Activated B cell treated with CpG ODN at 0.5 μM for 24 hours (primary cell): ENCODE measurements around the gene JMJD4. TPM values are rescaled to one million over a fixed set of nuclear protein-coding genes. Genes with fewer than 3 reads are reported as not detected.

Source experiments
- ATAC-seq: fragments of 200-7000 bp; cut with Tn5 transposase; one replicate; pipeline ENCODE4 v1.10.0; 2021; ENCODE audit warnings: low read depth, mild to moderate bottlenecking, moderate library complexity
- CTCF ChIA-PET: fragments of 350-600 bp; sonication (Branson Sonifier 250); formaldehyde crosslinking; loops from one replicate; lab custom pipeline; 2021; ENCODE audit warnings: antibody characterized with exemption; lab: Charles Lee
- POLR2A ChIA-PET: fragments of 350-600 bp; sonication (Branson Sonifier 250); formaldehyde crosslinking; loops from one replicate; lab custom pipeline; 2021; ENCODE audit warnings: antibody characterized with exemption; lab: Charles Lee
- DNase-seq: peaks from one replicate; pipeline ENCODE4 v3.0.0; 2022
- H3K27ac Mint-ChIP-seq: one replicate; pipeline ENCODE4 v1.8.0; 2020; ENCODE audit warnings: mixed read lengths
- H3K27me3 Mint-ChIP-seq: one replicate; pipeline ENCODE4 v1.8.0; 2021; ENCODE audit warnings: mixed read lengths
- H3K36me3 Mint-ChIP-seq: one replicate; pipeline ENCODE4 v1.8.0; 2021; ENCODE audit warnings: low read depth, mixed read lengths
- H3K4me1 Mint-ChIP-seq: one replicate; pipeline ENCODE4 v1.8.0; 2021; ENCODE audit warnings: mixed read lengths
- H3K4me3 Mint-ChIP-seq: one replicate; pipeline ENCODE4 v1.8.0; 2020; ENCODE audit warnings: mild to moderate bottlenecking, mixed read lengths
- H3K9me3 Mint-ChIP-seq: one replicate; pipeline ENCODE4 v1.8.0; 2020; ENCODE audit warnings: mixed read lengths
- intact Hi-C: fragments of 100-400 bp; cut with micrococcal nuclease; formaldehyde crosslinking; loops from one replicate; pipeline ENCODE4 v1.15.1; 2024
- total RNA-seq: library from RNA; stranded (reverse); gene quantifications from 2 replicates; pipeline ENCODE4 v1.2.3, GENCODE V29; 2022
- TF ChIP-seq, protein P1 (sequence below): fragments of 200-600 bp; IDR thresholded peaks from one replicate; pipeline ENCODE4 v1.8.0; 2022; ENCODE audit warnings: antibody characterized with exemption, mild to moderate bottlenecking

JMJD4 gene
- total RNA-seq, 1 donor from 2014 or later = 26.7 TPM

DNA sequence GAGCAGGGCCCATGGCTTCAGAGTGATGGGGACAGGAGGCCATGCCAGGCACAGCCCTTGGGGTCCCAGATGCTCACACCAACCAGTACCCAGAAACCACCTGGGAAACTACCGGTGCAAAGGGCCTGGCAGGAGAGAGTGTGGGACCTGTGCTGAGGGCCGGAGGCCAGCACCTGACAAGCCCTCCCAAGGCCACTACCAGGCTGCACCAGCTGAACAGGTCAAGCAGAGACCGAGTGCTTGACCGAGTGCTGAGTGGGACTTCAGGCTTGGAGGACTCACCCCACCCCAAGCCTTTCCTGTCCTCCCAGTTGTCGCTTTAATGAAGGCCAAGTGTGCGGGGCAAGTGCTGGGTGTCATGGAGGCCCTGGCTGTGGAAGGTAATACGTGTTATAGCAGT is 36.7 kb upstream of the JMJD4 start:
- H3K9me3 Mint-ChIP-seq = no peaks in the 10 kb centered on the region
- peaks cover 58% of the 10 kb centered on the region for H3K36me3 Mint-ChIP-seq
- ChIA-PET CTCF (no interaction called here), POLR2A (interaction anchor here (0.6 kb wide), 1 partner anchor 27 kb away, joined by 4 read pairs; no protein-coding TSS in a partner anchor)
- H3K27ac Mint-ChIP-seq = no peak overlapping the region
- DNase-seq = no peak
- no peak for ATAC-seq
- H3K4me1 Mint-ChIP-seq = peaks cover under 1% of the 10 kb centered on the region
- H3K27me3 Mint-ChIP-seq = no peaks in the 10 kb centered on the region
- intact Hi-C loops = no loop called here
- TF ChIP-seq, protein P1, sequence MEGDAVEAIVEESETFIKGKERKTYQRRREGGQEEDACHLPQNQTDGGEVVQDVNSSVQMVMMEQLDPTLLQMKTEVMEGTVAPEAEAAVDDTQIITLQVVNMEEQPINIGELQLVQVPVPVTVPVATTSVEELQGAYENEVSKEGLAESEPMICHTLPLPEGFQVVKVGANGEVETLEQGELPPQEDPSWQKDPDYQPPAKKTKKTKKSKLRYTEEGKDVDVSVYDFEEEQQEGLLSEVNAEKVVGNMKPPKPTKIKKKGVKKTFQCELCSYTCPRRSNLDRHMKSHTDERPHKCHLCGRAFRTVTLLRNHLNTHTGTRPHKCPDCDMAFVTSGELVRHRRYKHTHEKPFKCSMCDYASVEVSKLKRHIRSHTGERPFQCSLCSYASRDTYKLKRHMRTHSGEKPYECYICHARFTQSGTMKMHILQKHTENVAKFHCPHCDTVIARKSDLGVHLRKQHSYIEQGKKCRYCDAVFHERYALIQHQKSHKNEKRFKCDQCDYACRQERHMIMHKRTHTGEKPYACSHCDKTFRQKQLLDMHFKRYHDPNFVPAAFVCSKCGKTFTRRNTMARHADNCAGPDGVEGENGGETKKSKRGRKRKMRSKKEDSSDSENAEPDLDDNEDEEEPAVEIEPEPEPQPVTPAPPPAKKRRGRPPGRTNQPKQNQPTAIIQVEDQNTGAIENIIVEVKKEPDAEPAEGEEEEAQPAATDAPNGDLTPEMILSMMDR = no peak
- H3K4me3 Mint-ChIP-seq = no peak overlapping the region

DNA sequence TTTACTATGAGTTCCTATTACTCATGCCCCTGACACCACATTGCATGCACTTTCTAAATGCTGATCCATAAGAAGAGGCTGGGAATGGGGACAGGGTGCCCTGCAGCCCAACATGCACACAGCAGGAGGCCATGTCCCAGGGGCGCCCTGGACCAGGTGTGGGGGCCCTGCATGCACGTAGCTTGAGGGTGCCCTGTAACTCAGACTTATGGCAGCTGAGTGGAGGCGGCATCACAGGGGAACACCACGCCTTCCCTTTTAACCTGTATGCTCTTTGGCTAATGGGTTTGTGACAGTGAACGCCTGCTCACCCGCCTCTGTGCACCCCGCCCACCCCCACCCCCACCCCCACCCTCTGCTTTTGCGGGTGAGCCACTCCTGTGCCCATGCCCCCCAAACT is 36.2 kb upstream of the JMJD4 start:
- intact Hi-C loops = no loop called here
- CTCF ChIA-PET = no interaction called here
- POLR2A ChIA-PET = interaction anchor here (0.6 kb wide), 1 partner anchor 27 kb away, joined by 4 read pairs; no protein-coding TSS in a partner anchor
- Mint-ChIP-seq H3K27me3 (no peaks in the 10 kb centered on the region), H3K4me1 (peaks cover 5% of the 10 kb centered on the region), H3K27ac (no peak overlapping the region), H3K36me3 (peaks cover 55% of the 10 kb centered on the region), H3K9me3 (no peaks in the 10 kb centered on the region), H3K4me3 (no peak overlapping the region)
- DNase-seq = no peak
- ATAC-seq = no peak
- TF ChIP-seq, protein P1 = no peak

DNA sequence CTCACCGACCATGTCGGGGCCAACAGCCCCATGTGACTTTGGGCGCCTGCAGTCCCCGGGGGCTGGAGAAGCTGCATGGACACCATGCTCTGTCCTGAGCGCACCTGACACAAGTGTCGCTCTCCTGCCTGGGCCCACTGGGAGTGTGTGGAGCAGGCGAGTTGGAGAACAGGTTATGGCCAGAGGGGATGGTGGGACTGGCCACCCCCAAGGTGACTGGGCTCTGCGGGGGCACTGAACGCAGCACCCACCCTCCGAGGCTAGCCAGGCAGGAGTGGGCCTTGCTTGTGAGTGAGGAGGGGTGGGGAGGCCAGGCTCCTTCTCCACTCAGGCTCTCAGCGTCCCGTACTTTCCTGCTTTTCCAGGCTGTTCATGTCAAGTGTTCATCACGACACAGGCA is 35.7 kb upstream of the JMJD4 start:
- Mint-ChIP-seq H3K27ac (no peak overlapping the region), H3K27me3 (no peaks in the 10 kb centered on the region), H3K4me3 (no peak overlapping the region), H3K9me3 (no peaks in the 10 kb centered on the region), H3K4me1 (peaks cover 9% of the 10 kb centered on the region), H3K36me3 (peaks cover 51% of the 10 kb centered on the region)
- POLR2A ChIA-PET = no interaction called here
- CTCF ChIA-PET = no interaction called here
- TF ChIP-seq, protein P1 = no peak
- DNase-seq (no peak), ATAC-seq (no peak)
- intact Hi-C loops = no loop called here

DNA sequence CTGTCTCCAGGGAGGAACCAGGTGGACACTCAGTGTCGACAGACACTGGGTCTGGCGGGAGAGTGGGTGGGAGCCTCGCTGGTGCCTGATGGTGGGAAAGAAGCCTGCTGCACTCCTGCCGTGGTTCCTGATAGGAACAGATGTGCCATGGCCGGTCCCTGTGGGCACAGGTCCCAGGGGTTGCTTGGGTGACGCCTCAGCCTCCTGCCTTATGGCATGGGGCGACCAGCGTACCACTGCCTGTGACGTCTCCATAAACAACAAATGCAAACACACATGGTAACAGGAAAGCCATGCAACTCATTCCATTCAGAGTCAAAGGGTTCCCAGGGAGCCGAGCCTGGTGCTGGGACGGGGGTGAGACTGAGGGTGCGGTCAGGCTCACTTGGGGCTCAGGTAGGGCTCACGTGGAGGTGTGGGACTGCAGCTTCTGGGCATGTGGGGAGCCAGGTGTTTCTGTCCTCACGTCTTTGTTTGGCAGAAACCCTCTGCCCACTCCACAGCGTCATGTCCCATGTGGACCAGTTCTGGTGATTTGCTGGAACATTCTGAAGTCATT is 34.9 kb upstream of the JMJD4 start:
- POLR2A ChIA-PET = no interaction called here
- intact Hi-C loops = no loop called here

More for the DNA sequence above, 34.9 kb upstream of the JMJD4 start:
- H3K9me3 Mint-ChIP-seq = no peaks in the 10 kb centered on the region
- DNase-seq (no peak), ATAC-seq (no peak)
- no peaks in the 10 kb centered on the region for H3K27me3 Mint-ChIP-seq
- no peak overlapping the region for H3K27ac Mint-ChIP-seq
- CTCF ChIA-PET = no interaction called here
- no peak overlapping the region for H3K4me3 Mint-ChIP-seq
- TF ChIP-seq, protein P1 = no peak
- H3K36me3 Mint-ChIP-seq = peaks cover 51% of the 10 kb centered on the region
- H3K4me1 Mint-ChIP-seq = peaks cover 9% of the 10 kb centered on the region
